ENCODE data around the gene CNOT6L.

- TF ChIP-seq POLR2A (IDR thresholded peaks at IDR 0.05; ENCODE audit: low read depth, low read length) (no peak), CTCF (conservative IDR thresholded peaks at IDR 0.05; ENCODE audit: low read depth, low read length) (no peak), CEBPB (IDR thresholded peaks at IDR 0.05; ENCODE audit: low read depth, low read length) (no peak), RCOR1 (IDR thresholded peaks at IDR 0.05; ENCODE audit: insufficient replicate concordance, low read length) (no peak), MAFK (IDR thresholded peaks at IDR 0.05; ENCODE audit: low read depth, low read length) (no peak), CHD1 (IDR thresholded peaks at IDR 0.05; ENCODE audit: low read depth, low read length) (no peak), MAZ (IDR thresholded peaks at IDR 0.05; ENCODE audit: borderline replicate concordance, low read depth, low read length) (no peak)
Measured at GRCh38 chr4:77865259-77865658, 46.1 kb upstream of the CNOT6L start.
